Right cardiac atrium (tissue), 5 donors: ENCODE measurements around the gene CBARP. TPM values are rescaled to one million over a fixed set of nuclear protein-coding genes. Genes with fewer than 3 reads are reported as not detected.

Experiments used
- ATAC-seq, 2 donors: fragments of 200-7000 bp; cut with Tn5 transposase; one replicate each; pipeline versions ENCODE4 v1.8.0 to v1.9.1; 2020; ENCODE audit warnings: moderate library complexity in 2 of 2, mild to moderate bottlenecking in 1 of 2
- DNase-seq, 3 donors: peaks; one replicate each; pipeline ENCODE4 v3.0.0-alpha.2; 2020
- H3K27ac ChIP-seq: one replicate; pipeline ENCODE4 v1.5.1; 2013; ENCODE audit warnings: mild to moderate bottlenecking, low read length, control low read depth, moderate library complexity
- H3K27me3 ChIP-seq: one replicate; pipeline ENCODE4 v1.6.1; 2013; ENCODE audit not compliant: control insufficient read depth, insufficient read depth
- H3K4me1 ChIP-seq: one replicate; pipeline ENCODE4 v1.6.1; 2013; ENCODE audit warnings: low read length; ENCODE audit not compliant: control insufficient read depth, insufficient read depth
- H3K4me3 ChIP-seq: one replicate; pipeline ENCODE4 v1.5.1; 2013; ENCODE audit warnings: low read length, control low read depth
- H3K9me3 ChIP-seq: one replicate; pipeline ENCODE4 v1.6.1; 2013; ENCODE audit warnings: low read length; ENCODE audit not compliant: control insufficient read depth
- WGBS: extraction: QIAGEN DNeasy Blood & Tissue Kit; methylation state at CpG from one replicate; pipeline ENCODE4 v1.1.7; 2013; 5-methylcytosine and 5-hydroxymethylcytosine counted together
- intact Hi-C, 4 donors: fragments of 100-400 bp; cut with DNase I; formaldehyde crosslinking; loops; one replicate each; pipeline versions ENCODE4 v1.11.0 to v1.14.0; 2022 to 2023
- polyA plus RNA-seq: library from polyadenylated mRNA; stranded (reverse); fragments of 200-250 nt; gene quantifications from one replicate; pipeline ENCODE4 v1.2.3, GENCODE V29; 2013
- total RNA-seq, 4 donors: library from RNA; stranded (reverse); fragmentation: NEBNext Ultra II Directional; extraction: Animal tissue kit (Norgen Biotek cat#: 25700); gene quantifications; one replicate each; pipeline ENCODE4 v1.2.1, GENCODE V29; 2021
- donor health status: healthy with polysubstance abuse.
- donor health status: DM: no; HTN: yes; CAD: no.
- donor health status: DM: no; HTN: no; CAD: no.
- donor health status: DM: no; HTN: yes; CAD: no; lungs with severe emphysema.
- donor health status: DM: yes; HTN: yes; CAD: no.

Gene CBARP
- total and polyA plus RNA-seq, 5 donors, result 0.89 to 2.2 (median 1.2) TPM

DNA sequence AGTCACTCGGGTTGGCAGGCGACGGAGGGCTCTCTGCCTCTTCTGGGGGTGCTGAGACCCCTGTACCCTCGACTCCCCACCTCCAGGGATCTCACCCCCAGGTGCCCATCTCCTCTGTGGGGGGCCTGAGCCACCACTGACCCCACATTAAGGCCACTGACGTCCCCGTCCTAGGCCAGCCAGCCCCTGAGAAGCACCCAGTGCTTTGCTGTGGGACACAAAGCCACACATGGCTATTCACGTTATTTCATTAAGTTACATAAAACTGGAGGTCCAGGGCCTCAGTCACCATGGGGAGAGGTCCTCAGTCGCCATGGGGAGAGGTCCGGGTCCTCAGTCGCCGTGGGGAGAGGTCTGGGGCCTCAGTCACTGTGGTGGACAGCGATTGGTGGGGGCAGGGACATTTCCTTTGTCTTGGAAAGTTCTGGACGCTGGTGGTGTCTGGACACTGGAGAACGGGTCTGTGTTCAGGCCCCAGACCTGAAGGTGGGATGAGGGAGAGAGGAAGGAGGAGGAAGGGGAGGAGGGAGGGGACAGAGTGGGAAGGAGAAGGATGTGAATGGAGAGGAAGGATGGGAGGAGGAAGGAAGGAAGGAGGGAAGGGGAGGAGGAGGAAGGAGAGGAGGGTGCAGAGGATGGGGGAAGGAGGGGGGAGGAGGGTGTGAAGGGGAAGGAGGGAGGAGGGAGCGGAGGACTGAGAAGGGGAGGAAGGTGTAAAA, 43.9 kb upstream of the CBARP start:
- H3K4me3 ChIP-seq, result no peak overlapping the region
- no peaks in the 10 kb centered on the region for H3K9me3 ChIP-seq
- no peak for DNase-seq
- H3K27ac ChIP-seq, result no peak overlapping the region
- 68% methylated on average over 15 of the region's 15 CpGs for WGBS
- H3K27me3 ChIP-seq, result no peaks in the 10 kb centered on the region
- no peak for ATAC-seq
- intact Hi-C loops, result loop anchor here in 3 of 4 donors (5.0 to 10.0 kb wide), 3 partner anchors 73 to 101 kb away; partner anchors contain the start of gene NDUFS7 (in 1 of the 3)
- no peaks in the 10 kb centered on the region for H3K4me1 ChIP-seq

GRCh38 chr19:1280636-1281568, 43.1 kb upstream of the CBARP start:
- Histone ChIP-seq H3K9me3 (no peaks in the 10 kb centered on the region), H3K27me3 (no peaks in the 10 kb centered on the region), H3K4me1 (no peaks in the 10 kb centered on the region), H3K4me3 (no peak overlapping the region), H3K27ac (no peak overlapping the region)
- DNase-seq (no peak), ATAC-seq (no peak)
- intact Hi-C loops, result loop anchor here in 3 of 4 donors (5.0 to 10.0 kb wide), 3 partner anchors 74 to 101 kb away; partner anchors contain the start of gene NDUFS7 (in 1 of the 3)
- 84% methylated on average over 53 of the region's 53 CpGs for WGBS

GRCh38 chr19:1279782-1280341, 42.1 kb upstream of the CBARP start:
- peaks cover 1% of the 10 kb centered on the region for H3K4me1 ChIP-seq
- DNase-seq (peak; percentile 80 to 94 (median 94)), ATAC-seq (peak; percentile 17 to 24)
- H3K27ac ChIP-seq, result no peak overlapping the region
- H3K27me3 ChIP-seq, result no peaks in the 10 kb centered on the region
- no peak overlapping the region for H3K4me3 ChIP-seq
- no peaks in the 10 kb centered on the region for H3K9me3 ChIP-seq
- intact Hi-C loops, result loop anchor here in 3 of 4 donors (5.0 to 10.0 kb wide), 3 partner anchors 75 to 102 kb away; partner anchors contain the start of gene NDUFS7 (in 1 of the 3)
- 31% methylated on average over 10 of the region's 10 CpGs for WGBS

GRCh38 chr19:1278713-1279660, 41.2 kb upstream of the CBARP start:
- Histone ChIP-seq H3K4me1 (peaks cover 4% of the 10 kb centered on the region), H3K9me3 (no peaks in the 10 kb centered on the region), H3K4me3 (no peak overlapping the region), H3K27ac (no peak overlapping the region), H3K27me3 (no peaks in the 10 kb centered on the region)
- DNase-seq (no peak), ATAC-seq (no peak)
- intact Hi-C loops, result no loop called here
- 89% methylated on average over 25 of the region's 25 CpGs for WGBS

DNA sequence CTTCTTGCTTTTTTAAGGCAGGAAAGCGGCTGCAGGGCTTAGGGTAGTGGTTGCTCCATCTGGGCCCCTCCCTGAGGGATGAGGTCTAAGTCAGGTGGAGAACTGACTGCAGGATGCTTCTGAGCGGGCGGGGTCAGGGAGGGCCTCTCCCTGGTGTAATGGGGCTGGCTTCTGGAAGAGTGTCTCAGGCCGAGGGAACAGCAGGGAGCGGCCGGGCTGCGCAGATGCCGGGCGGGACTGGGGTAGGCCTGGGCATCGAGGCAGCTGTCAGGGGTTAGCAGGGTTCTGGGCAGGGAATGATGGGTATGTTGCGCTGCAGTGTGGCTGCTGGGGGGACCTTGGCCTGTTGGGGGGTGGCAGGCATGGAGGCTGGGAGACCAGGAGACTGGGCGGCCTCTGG, 40.3 kb upstream of the CBARP start:
- Histone ChIP-seq H3K9me3 (no peaks in the 10 kb centered on the region), H3K4me3 (no peak overlapping the region), H3K27me3 (no peaks in the 10 kb centered on the region), H3K4me1 (peaks cover 5% of the 10 kb centered on the region), H3K27ac (no peak overlapping the region)
- WGBS, result 83% methylated on average over 12 of the region's 12 CpGs
- DNase-seq (no peak), ATAC-seq (no peak)
- intact Hi-C loops, result no loop called here

DNA sequence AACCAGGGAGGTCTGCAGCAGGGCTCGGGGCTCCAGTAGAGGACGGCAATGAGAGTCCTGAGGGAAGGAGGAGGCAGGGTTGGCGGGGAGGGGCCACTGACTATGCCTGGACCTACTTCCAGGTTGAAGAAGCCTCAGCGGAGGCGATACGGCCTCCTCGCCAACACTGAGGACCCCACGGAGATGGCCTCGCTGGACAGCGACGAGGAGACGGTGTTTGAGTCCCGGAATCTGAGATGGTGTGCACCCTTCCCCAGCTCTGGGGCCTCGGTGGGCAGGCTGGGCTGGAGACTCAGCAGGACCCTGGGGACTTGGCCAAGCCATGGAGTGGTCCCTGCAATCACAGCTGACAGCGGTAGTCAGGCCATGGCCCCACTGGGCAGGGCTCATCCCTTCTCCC, 39.3 kb upstream of the CBARP start:
- no peaks in the 10 kb centered on the region for H3K9me3 ChIP-seq
- no peak for ATAC-seq
- H3K27me3 ChIP-seq, result no peaks in the 10 kb centered on the region
- no peak overlapping the region for H3K4me3 ChIP-seq
- WGBS, result 93% methylated on average over 15 of the region's 15 CpGs
- intact Hi-C loops, result no loop called here
- peaks cover 7% of the 10 kb centered on the region for H3K4me1 ChIP-seq
- no peak overlapping the region for H3K27ac ChIP-seq
- DNase-seq, result no peak

DNA sequence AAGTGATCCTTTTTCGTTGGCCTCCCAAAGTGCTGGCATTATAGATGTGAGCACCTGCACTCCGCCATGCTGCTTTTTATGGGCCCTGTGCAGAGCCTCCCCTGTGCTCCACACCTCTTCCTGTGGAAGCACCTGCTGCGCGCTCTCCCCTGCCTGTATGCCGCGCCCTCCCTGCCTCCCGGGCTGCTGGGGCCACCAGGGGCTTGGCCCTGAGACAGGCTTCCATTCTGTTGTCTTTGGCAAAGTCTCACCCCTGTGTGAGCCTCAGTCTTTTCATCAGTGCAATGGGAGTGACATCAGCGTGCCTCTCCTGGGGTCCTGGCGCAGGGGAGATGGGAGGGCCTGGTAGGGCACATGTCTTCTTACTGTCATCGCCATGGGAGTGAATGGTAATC, 38.8 kb upstream of the CBARP start:
- Histone ChIP-seq H3K9me3 (no peaks in the 10 kb centered on the region), H3K4me3 (no peak overlapping the region), H3K27ac (no peak overlapping the region), H3K4me1 (peaks cover 7% of the 10 kb centered on the region), H3K27me3 (no peaks in the 10 kb centered on the region)
- WGBS, result 72% methylated on average over 10 of the region's 10 CpGs
- ATAC-seq (no peak), DNase-seq (no peak)
- intact Hi-C loops, result no loop called here

DNA sequence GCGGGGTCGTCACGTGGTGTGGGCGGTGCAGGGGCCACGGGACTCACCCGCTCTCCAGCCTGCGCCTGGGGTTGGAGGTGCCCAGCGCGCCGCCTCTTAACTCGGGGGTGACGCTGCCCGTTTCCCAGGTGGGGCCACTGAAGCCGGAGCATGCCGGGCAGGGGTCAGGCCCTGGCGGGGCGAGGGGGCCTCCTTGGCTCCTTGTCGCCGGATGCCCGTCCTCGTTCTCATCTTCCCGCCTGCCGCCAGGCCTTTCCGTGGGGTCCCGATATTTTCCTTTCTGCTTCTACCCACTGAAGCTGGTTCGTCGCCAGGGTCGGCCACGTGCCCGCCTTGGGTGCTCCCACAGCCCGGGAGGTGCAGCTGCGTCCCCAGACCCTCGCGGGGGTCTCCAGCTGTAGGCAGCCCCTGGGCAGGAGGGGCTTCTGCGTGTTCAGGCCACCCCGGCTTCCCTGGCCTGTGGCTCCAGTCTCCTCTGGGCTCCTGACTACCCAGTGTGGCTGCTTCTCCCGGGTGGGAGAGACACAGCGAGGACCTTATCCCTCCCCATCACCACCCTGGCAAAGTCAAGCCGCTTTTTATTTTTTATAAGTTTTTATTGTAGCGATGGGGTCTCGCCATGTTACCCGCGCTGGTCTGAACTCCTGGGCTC, 38.3 kb upstream of the CBARP start:
- ATAC-seq (peak; percentile 1 to 75), DNase-seq (peak in 1 of 3 donors; percentile 82)
- intact Hi-C loops, result no loop called here
- Histone ChIP-seq H3K27ac (peak overlapping the region; percentile 46), H3K4me3 (peak overlapping the region; percentile 70), H3K27me3 (no peaks in the 10 kb centered on the region), H3K4me1 (peaks cover 8% of the 10 kb centered on the region), H3K9me3 (no peaks in the 10 kb centered on the region)
- WGBS, result 8% methylated on average over 43 of the region's 43 CpGs

GRCh38 chr19:1275260-1275975, 37.6 kb upstream of the CBARP start, which contains the start of gene FAM174C:
FAM174C (plus strand) TSS chr19:1275530; CDS start chr19:1275550, 20 bp downstream.
- WGBS, result under 1% methylated on average over 98 of the region's 98 CpGs
- Histone ChIP-seq H3K4me1 (peaks cover 11% of the 10 kb centered on the region), H3K27me3 (no peaks in the 10 kb centered on the region), H3K9me3 (no peaks in the 10 kb centered on the region), H3K4me3 (peak within 1 kb of the TSS; percentile 70), H3K27ac (peak within 1 kb of the TSS; percentile 97)
- peak; percentile 74 to 85 for ATAC-seq
- peak; percentile 97 to 98 (median 98) for DNase-seq
- intact Hi-C loops, result no loop called here
